Heart left ventricle (tissue), 16 donors: ENCODE data around the gene VCX. TPM values are rescaled to one million over a fixed set of nuclear protein-coding genes. Genes with fewer than 3 reads are reported as not detected.
"Not testable (repeated sequence)": the region's sequence is repeated elsewhere in the genome, so short reads cannot be mapped to it uniquely, and the experiment has no call there.

ENCODE experiments used
- ATAC-seq, 4 donors: fragments of 200-7000 bp; cut with Tn5 transposase; one replicate each; pipeline ENCODE4 v1.9.1; 2020 to 2022; ENCODE audit warnings: moderate library complexity in 4 of 4, mild to moderate bottlenecking in 3 of 4, moderate number of reproducible peaks in 1 of 4
- DNase-seq, 5 donors: peaks; one replicate each; pipeline ENCODE4 v3.0.0-alpha.2; 2020
- H3K27ac ChIP-seq, 12 donors: fragments of 200-600 bp; sonication (generic) in 4 of 12; one replicate each; pipeline versions ENCODE4 v1.5.0 to v1.8.0; 2016 to 2022; ENCODE audit warnings: mild to moderate bottlenecking in 2 of 12
- H3K27me3 ChIP-seq, 9 donors: fragments of 200-600 bp; sonication (generic) in 2 of 9; one replicate each; pipeline versions ENCODE4 v1.5.1 to v1.8.0; 2016 to 2022; ENCODE audit warnings: mild to moderate bottlenecking in 3 of 9
- H3K36me3 ChIP-seq, 9 donors: fragments of 200-600 bp; sonication (generic) in 2 of 9; one replicate each; pipeline versions ENCODE4 v1.5.0 to v1.8.0; 2018 to 2022; ENCODE audit warnings: mild to moderate bottlenecking in 2 of 9
- H3K4me1 ChIP-seq, 12 donors: fragments of 200-600 bp; sonication (generic) in 4 of 12; one replicate each; pipeline versions ENCODE4 v1.5.0 to v1.8.0; 2016 to 2022; ENCODE audit warnings: mild to moderate bottlenecking in 3 of 12
- H3K4me3 ChIP-seq, 12 donors: fragments of 200-600 bp; sonication (generic) in 4 of 12; one replicate each; pipeline versions ENCODE4 v1.5.0 to v1.8.0; 2017 to 2022; ENCODE audit warnings: mild to moderate bottlenecking in 9 of 12, moderate library complexity in 4 of 12
- H3K9me3 ChIP-seq, 12 donors: fragments of 200-600 bp; sonication (generic) in 4 of 12; one replicate each; pipeline versions ENCODE4 v1.5.0 to v1.8.0; 2016 to 2022; ENCODE audit warnings: mild to moderate bottlenecking in 1 of 12
- POLR2A ChIP-seq, 2 donors: fragments of 450-650 bp; IDR thresholded peaks; one replicate each; pipeline ENCODE4 v1.6.1; 2017; ENCODE audit warnings: antibody characterized with exemption in 2 of 2, mild to moderate bottlenecking in 2 of 2, moderate library complexity in 2 of 2
- WGBS, 4 donors: extraction: QIAGEN DNeasy Blood & Tissue Kit in 2 of 4; methylation state at CpG; one replicate each; pipeline versions ENCODE4 v1.1.5 to v1.1.7; 2013 to 2018; 5-methylcytosine and 5-hydroxymethylcytosine counted together
- intact Hi-C, 10 donors: fragments of 100-400 bp; cut with DNase I; formaldehyde crosslinking; loops; one replicate each; pipeline versions ENCODE4 v1.11.1 to v1.14.2; 2022
- long read RNA-seq, 3 donors: library from polyadenylated mRNA; unstranded; transcript quantifications; one replicate each; pipeline ENCODE4 v2.0.0, GENCODE V29; 2020 to 2021
- polyA plus RNA-seq, 2 donors: library from polyadenylated mRNA; stranded (reverse); fragments of 200-250 nt; gene quantifications; one replicate each; pipeline ENCODE4 v1.2.3, GENCODE V29; 2013
- total RNA-seq, 9 donors: library from RNA; depleted of rRNA in 2 of 9; stranded (reverse); fragments of >200 nt in 2 of 9; fragmentation: NEBNext Ultra II Directional in 3 of 9; extraction: Animal tissue kit (Norgen Biotek cat#: 25700) in 3 of 9; gene quantifications; one replicate each; pipeline versions ENCODE4 v1.1.0 to v1.2.4, GENCODE V29; 2016 to 2023
- TF ChIP-seq, protein P1 (sequence below), 12 donors: fragments of 200-600 bp; sonication (generic) in 4 of 12; IDR thresholded peaks; one replicate each; pipeline versions ENCODE4 v1.5.0 to v1.8.0; 2018 to 2022; ENCODE audit warnings: antibody characterized with exemption in 12 of 12, mild to moderate bottlenecking in 5 of 12
- donor health status: ischemic (EF 13 %, LVEDD 7.1; RV severe dilation, severe dysfunction).
- donor health status: healthy with polysubstance abuse.
- donor health status: DM: no; HTN: yes; CAD: no.
- donor health status: DM: no; HTN: no; CAD: no.
- donor health status: ischemic (EF 25% LVEDD 6.9; RV normal size, moderate dysfunction).
- donor health status: ischemic (EF 25% LVEDD 5.7; RV mildly dilated, moderate dysfunction).
- donor health status: healthy.
- donor health status: DM: yes; HTN: yes; CAD: no.
- donor health status: ischemic (EF 35%, LVEDD 5.7; RV mildly dilated, moderate dysfunction).
- donor health status: nonischemic (EF 11% LVEDD 7.7; RV severe dilation, severe dysfunction).
- donor health status: DM: yes; HTN: yes; CAD: no.
- donor health status: PGD.
- donor health status: ischemic (EF 29% LVEDD 5.4; RV normal size, mild dysfunction).
- donor health status: nonischemic (EF 23%, LVEDD 6.1; RV moderate dilation, normal function).

Gene VCX
- not detected for total RNA-seq
- polyA plus RNA-seq = not detected
- long read RNA-seq, donor 1 = 0 reads
- long read RNA-seq, donor 2 = 0 reads
- long read RNA-seq, donor 3 = 0 reads

DNA sequence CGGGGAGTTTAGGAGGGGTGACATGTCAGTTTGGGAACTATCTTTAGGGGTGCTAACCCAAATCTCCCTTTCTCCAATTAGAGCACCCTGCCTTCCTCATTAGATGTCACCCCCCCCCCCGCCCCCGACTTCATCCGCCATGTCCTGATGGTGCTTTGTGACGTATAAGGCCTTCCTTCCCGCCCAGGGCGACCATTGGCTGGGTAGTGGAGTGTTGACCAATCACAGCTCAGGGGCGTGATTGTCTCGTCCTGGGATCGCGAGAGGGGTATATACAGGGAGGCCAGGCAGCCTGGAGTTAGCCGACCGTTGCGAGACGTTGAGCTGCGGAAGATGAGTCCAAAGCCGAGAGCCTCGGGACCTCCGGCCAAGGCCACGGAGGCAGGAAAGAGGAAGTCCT, at the start of gene VCX:
VCX (plus strand) TSS at position 301 of the 400 bp plus-strand sequence; CDS start at position 334, 33 bp downstream.
- H3K9me3 ChIP-seq, H3K27ac ChIP-seq, H3K27me3 ChIP-seq, intact Hi-C loops, H3K36me3 ChIP-seq, ATAC-seq, DNase-seq, H3K4me3 ChIP-seq, H3K4me1 ChIP-seq: not testable (repeated sequence)
- WGBS, 4 donors = 90 to 100% (median 96%) methylated on average over 5 to 10 of the region's 20 CpGs; no CpG with 5 or more reads in 1 of the 4 donors

DNA sequence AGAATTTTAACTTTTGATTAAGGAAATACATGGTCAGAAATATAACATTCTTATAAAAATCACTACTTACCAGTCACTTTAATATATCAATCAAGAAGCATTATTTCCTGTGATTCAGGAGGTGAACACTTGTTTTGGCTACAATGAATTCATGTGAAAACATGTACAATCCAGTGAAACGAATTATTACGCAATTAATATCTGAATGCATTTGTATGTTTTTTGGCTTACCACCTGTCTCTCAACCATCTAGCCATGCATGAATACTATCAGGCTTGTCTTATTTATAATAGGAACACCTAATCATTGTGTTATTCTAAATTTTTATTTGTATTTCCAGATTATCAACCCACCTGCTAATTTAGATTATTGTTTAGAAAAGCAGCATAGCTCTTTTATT, 44.6 kb upstream of the VCX start:
- Histone ChIP-seq H3K27ac (no peak overlapping the region), H3K9me3 (peaks cover 0 to 5% (median 0%) of the 10 kb centered on the region in 12 donors), H3K27me3 (no peaks in the 10 kb centered on the region), H3K4me3 (no peak overlapping the region), H3K36me3 (no peaks in the 10 kb centered on the region), H3K4me1 (no peaks in the 10 kb centered on the region)
- WGBS, 4 donors = 88 to 93% (median 93%) methylated on average over 2 of the region's 2 CpGs
- intact Hi-C loops = no loop called here
- no peak for DNase-seq
- no peak for TF ChIP-seq POLR2A (IDR thresholded peaks at IDR 0.05)
- TF ChIP-seq, protein P1, sequence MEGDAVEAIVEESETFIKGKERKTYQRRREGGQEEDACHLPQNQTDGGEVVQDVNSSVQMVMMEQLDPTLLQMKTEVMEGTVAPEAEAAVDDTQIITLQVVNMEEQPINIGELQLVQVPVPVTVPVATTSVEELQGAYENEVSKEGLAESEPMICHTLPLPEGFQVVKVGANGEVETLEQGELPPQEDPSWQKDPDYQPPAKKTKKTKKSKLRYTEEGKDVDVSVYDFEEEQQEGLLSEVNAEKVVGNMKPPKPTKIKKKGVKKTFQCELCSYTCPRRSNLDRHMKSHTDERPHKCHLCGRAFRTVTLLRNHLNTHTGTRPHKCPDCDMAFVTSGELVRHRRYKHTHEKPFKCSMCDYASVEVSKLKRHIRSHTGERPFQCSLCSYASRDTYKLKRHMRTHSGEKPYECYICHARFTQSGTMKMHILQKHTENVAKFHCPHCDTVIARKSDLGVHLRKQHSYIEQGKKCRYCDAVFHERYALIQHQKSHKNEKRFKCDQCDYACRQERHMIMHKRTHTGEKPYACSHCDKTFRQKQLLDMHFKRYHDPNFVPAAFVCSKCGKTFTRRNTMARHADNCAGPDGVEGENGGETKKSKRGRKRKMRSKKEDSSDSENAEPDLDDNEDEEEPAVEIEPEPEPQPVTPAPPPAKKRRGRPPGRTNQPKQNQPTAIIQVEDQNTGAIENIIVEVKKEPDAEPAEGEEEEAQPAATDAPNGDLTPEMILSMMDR (IDR thresholded peaks at IDR 0.05) = no peak
- no peak for ATAC-seq

DNA sequence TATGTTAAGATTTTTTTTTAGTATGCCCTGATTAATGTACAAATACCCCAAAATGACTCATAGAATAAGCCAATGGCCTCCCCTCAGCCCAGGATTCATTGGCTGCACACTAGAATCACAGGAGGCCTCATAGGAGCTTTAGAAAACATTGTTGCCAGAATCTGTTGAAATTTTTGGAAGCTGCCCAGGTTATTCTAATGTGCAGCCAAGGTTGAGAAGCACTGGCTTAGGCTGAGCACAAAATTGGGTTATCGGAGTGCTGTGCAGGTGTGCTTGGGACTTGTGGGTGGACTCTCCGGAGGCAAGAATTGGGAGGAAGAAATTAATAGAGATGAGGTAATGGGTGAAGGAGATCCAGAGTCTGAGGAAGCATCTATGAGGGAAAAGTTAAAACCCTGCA, 41.3 kb upstream of the VCX start:
- Histone ChIP-seq H3K36me3 (no peaks in the 10 kb centered on the region), H3K27ac (no peak overlapping the region), H3K9me3 (no peaks in the 10 kb centered on the region), H3K27me3 (no peaks in the 10 kb centered on the region), H3K4me3 (no peak overlapping the region), H3K4me1 (no peaks in the 10 kb centered on the region)
- 42 to 71% (median 59%) methylated on average over 2 of the region's 2 CpGs for WGBS, 4 donors
- DNase-seq = no peak
- no peak for ATAC-seq
- intact Hi-C loops = no loop called here
- TF ChIP-seq, protein P1 (IDR thresholded peaks at IDR 0.05) = no peak
- no peak for TF ChIP-seq POLR2A (IDR thresholded peaks at IDR 0.05)

DNA sequence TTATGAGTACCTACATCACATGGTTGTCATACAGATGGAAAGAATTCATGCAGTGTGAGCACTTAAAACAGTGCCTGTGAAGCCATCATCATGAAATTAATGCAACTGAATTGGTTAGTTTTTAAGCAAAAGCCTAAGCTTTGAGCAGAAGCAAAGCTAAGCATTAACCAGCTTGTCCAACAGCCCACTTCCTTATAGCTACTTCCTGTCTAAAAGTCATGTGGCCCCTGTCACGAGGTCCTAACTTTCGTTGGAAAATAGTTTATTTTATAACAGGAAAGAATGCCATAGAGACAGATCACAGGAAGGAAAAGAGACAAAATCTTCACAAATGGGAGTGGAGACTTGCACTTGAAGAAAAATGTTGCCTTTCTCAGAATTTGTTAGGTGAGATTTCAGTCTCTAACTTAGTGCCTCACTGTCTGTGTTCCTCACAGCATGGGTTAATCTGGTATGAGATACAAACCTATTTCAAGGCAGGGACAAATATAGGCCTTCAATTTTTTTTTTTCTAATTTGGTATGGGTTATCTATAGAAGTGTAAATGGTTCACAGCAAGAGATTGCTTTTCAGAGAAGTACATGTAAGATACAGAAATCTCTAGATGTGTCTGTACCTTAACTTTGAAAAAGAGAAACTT, 27.7 kb upstream of the VCX start:
- Histone ChIP-seq H3K27ac (no peak overlapping the region), H3K9me3 (no peaks in the 10 kb centered on the region), H3K4me1 (no peaks in the 10 kb centered on the region), H3K4me3 (no peak overlapping the region), H3K27me3 (no peaks in the 10 kb centered on the region), H3K36me3 (no peaks in the 10 kb centered on the region)
- ATAC-seq = no peak
- intact Hi-C loops = no loop called here
- no peak for DNase-seq
- TF ChIP-seq, protein P1 (IDR thresholded peaks at IDR 0.05) = no peak
- 19 to 30% (median 23%) methylated on average over 2 of the region's 2 CpGs for WGBS, 4 donors

DNA sequence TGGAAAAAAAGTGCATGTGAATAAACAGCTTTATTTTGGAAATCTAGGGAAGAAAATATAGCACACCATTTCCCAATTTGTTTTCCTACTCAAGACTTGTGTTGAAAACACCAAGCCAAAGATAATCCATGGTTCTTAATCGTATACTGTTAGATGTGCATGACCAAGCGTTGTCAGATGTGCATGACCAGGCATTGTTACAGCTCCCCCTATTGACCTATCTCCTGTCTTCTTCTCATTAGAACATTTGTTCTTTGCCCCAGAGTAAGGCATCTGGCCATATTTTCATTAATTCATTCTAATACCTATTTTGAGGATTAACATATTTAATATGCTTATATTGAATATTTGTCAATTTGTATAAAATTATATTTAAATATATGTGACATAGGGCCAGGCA, 14.4 kb upstream of the VCX start:
- WGBS, 4 donors = 32 to 46% (median 38%) methylated on average over 2 of the region's 2 CpGs
- Histone ChIP-seq H3K36me3 (no peaks in the 10 kb centered on the region), H3K27me3 (no peaks in the 10 kb centered on the region), H3K27ac (no peak overlapping the region), H3K4me3 (no peak overlapping the region), H3K4me1 (no peaks in the 10 kb centered on the region), H3K9me3 (no peaks in the 10 kb centered on the region)
- no peak for DNase-seq
- TF ChIP-seq, protein P1 (IDR thresholded peaks at IDR 0.05) = peak in 4 of 12 donors; percentile 13 to 27 (median 14)
- TF ChIP-seq POLR2A (IDR thresholded peaks at IDR 0.05) = no peak
- intact Hi-C loops = no loop called here
- no peak for ATAC-seq
